ENCODE data around the gene DENND2A.
"Not testable (repeated sequence)": the region's sequence is repeated elsewhere in the genome, so short reads cannot be mapped to it uniquely, and the experiment has no call there.

Gene DENND2A

GRCh38 chr7:140683657-140684056 is 43.0 kb upstream of the DENND2A start:
- H3K4me3 ChIP-seq (ENCODE audit: low read depth, low read length), result no peak overlapping the region
- TF ChIP-seq, protein P1, sequence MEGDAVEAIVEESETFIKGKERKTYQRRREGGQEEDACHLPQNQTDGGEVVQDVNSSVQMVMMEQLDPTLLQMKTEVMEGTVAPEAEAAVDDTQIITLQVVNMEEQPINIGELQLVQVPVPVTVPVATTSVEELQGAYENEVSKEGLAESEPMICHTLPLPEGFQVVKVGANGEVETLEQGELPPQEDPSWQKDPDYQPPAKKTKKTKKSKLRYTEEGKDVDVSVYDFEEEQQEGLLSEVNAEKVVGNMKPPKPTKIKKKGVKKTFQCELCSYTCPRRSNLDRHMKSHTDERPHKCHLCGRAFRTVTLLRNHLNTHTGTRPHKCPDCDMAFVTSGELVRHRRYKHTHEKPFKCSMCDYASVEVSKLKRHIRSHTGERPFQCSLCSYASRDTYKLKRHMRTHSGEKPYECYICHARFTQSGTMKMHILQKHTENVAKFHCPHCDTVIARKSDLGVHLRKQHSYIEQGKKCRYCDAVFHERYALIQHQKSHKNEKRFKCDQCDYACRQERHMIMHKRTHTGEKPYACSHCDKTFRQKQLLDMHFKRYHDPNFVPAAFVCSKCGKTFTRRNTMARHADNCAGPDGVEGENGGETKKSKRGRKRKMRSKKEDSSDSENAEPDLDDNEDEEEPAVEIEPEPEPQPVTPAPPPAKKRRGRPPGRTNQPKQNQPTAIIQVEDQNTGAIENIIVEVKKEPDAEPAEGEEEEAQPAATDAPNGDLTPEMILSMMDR (IDR thresholded peaks at IDR 0.05; ENCODE audit: control insufficient read depth, extremely low read depth, insufficient read depth), result no peak
- no peak for DNase-seq (ENCODE audit: low read depth)

- no peak for DNase-seq (ENCODE audit: low read depth)
- H3K4me3 ChIP-seq (ENCODE audit: low read depth, low read length), result no peak overlapping the region
- TF ChIP-seq, protein P1 (IDR thresholded peaks at IDR 0.05; ENCODE audit: control insufficient read depth, extremely low read depth, insufficient read depth), result no peak
Observed at GRCh38 chr7:140681766-140682165, 41.2 kb upstream of the DENND2A start.

- no peak for DNase-seq (ENCODE audit: low read depth)
- no peak overlapping the region for H3K4me3 ChIP-seq (ENCODE audit: low read depth, low read length)
- TF ChIP-seq, protein P1 (IDR thresholded peaks at IDR 0.05; ENCODE audit: control insufficient read depth, extremely low read depth, insufficient read depth), result no peak
Observed at GRCh38 chr7:140680886-140681285, 40.3 kb upstream of the DENND2A start.

DNA sequence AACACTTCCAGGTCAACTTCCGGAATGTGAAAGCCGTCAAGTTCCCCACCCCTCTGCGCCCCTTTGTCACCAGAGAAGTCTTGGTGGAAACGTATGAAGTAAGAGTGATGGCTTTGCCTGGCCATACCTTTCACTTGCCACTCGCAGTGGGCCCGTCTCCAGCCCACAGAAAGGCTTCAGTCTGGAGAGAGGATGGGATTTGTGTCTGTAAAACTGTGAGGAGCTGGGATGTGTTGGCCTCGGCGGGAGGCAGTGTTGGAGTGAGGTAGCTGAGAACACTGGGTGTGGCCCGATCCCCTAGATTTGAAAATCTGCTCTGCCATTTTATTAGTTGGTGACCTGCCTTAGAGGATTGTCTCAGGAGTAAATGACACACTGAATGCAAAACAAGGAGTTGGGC is 38.6 kb upstream of the DENND2A start:
- no peak overlapping the region for H3K4me3 ChIP-seq (ENCODE audit: low read depth, low read length)
- TF ChIP-seq, protein P1 (IDR thresholded peaks at IDR 0.05; ENCODE audit: control insufficient read depth, extremely low read depth, insufficient read depth), result no peak
- no peak for DNase-seq (ENCODE audit: low read depth)

- no peak overlapping the region for H3K4me3 ChIP-seq (ENCODE audit: low read depth, low read length)
- TF ChIP-seq, protein P1 (IDR thresholded peaks at IDR 0.05; ENCODE audit: control insufficient read depth, extremely low read depth, insufficient read depth), result no peak
- no peak for DNase-seq (ENCODE audit: low read depth)
Observed at GRCh38 chr7:140678816-140679130, 38.2 kb upstream of the DENND2A start.

DNA sequence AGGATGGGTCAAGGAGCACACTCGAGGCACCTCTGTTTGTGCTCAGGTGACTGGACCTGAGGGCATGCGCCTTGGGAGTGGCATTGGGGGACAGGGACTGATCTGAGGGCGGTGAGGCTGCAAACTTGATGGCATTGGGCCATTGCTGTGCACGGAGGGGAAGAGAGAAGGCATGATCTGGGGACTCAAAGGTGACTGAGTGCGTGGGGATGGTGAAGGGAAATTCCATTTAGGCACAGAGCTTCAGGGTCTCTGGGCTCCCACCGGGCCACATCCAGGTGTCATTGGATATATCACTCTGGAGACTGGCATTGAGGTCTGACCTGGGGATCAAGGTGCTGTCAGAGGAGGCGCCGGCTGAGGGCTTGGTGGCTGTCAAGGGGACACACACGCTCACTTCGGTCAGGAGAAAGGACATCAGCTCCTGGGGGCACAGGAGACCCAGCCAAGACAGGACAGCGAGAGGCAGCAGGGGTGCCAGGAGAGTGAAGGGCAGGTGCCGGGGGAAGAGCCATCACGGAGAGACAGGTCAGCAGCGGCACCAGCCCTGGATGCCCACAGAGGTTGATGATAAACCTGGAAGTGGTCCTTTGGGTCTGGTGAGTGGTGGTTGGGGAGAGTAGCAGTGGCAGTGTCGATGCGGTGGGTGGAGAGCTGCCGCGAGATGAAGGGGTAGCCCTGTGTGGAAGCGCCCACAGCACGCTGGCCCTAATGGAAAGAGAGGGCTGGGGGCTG is 37.6 kb upstream of the DENND2A start:
- no peak for DNase-seq (ENCODE audit: low read depth)
- TF ChIP-seq, protein P1 (IDR thresholded peaks at IDR 0.05; ENCODE audit: control insufficient read depth, extremely low read depth, insufficient read depth), result no peak
- H3K4me3 ChIP-seq (ENCODE audit: low read depth, low read length), result no peak overlapping the region

- TF ChIP-seq, protein P1 (IDR thresholded peaks at IDR 0.05; ENCODE audit: control insufficient read depth, extremely low read depth, insufficient read depth), result no peak
- no peak for DNase-seq (ENCODE audit: low read depth)
- no peak overlapping the region for H3K4me3 ChIP-seq (ENCODE audit: low read depth, low read length)
Observed at GRCh38 chr7:140677496-140677895, 36.9 kb upstream of the DENND2A start.

GRCh38 chr7:140676956-140677355 is 36.3 kb upstream of the DENND2A start:
- H3K4me3 ChIP-seq (ENCODE audit: low read depth, low read length); DNase-seq (ENCODE audit: low read depth): not testable (repeated sequence)

All from LNCaP clone FGC (cell line).